HL-60 (cell line): ENCODE data around the gene ZBTB32.

Experiments
- DNase-seq, 2 experiments: peaks; one replicate each; pipeline ENCODE4 v3.0.0-alpha.2; 2010 to 2020; ENCODE audit warnings: low read depth in 1 of 2, low spot score in 1 of 2
- H3K27ac ChIP-seq: fragments of 250-450 bp; sonication (Bioruptor Pico); replicated peaks from 2 replicates; pipeline ENCODE4 v1.5.1; 2020; ENCODE audit warnings: mild to moderate bottlenecking, moderate library complexity
- H3K27me3 ChIP-seq: fragments of 250-450 bp; sonication (Bioruptor Pico); 2 replicates; pipeline ENCODE4 v1.5.1; 2021; ENCODE audit warnings: mild to moderate bottlenecking, moderate library complexity; ENCODE audit not compliant: insufficient read depth, poor library complexity, severe bottlenecking
- H3K4me3 ChIP-seq: replicated peaks from 2 replicates; pipeline ENCODE4 v1.5.1; 2011; ENCODE audit warnings: mild to moderate bottlenecking, control low read depth, low read length; ENCODE audit not compliant: insufficient read depth
- CTCF ChIP-seq: IDR thresholded peaks from one replicate; pipeline ENCODE4 v1.5.1; 2011; ENCODE audit warnings: low read length, control low read depth, inconsistent platforms; ENCODE audit not compliant: insufficient read depth
- GABPA ChIP-seq: IDR thresholded peaks from 2 replicates; pipeline ENCODE4 v1.6.1; 2012; ENCODE audit warnings: low read depth
- POLR2AphosphoS5 ChIP-seq: IDR thresholded peaks from 2 replicates; pipeline ENCODE4 v1.6.1; 2012; ENCODE audit warnings: low read depth
- REST ChIP-seq: IDR thresholded peaks from 2 replicates; pipeline ENCODE4 v1.6.1; 2012; ENCODE audit warnings: low read depth; ENCODE audit not compliant: insufficient replicate concordance
- SPI1 ChIP-seq: IDR thresholded peaks from 2 replicates; pipeline ENCODE4 v1.6.1; 2012; ENCODE audit warnings: low read depth, mild to moderate bottlenecking, borderline replicate concordance

The ZBTB32 gene

DNA sequence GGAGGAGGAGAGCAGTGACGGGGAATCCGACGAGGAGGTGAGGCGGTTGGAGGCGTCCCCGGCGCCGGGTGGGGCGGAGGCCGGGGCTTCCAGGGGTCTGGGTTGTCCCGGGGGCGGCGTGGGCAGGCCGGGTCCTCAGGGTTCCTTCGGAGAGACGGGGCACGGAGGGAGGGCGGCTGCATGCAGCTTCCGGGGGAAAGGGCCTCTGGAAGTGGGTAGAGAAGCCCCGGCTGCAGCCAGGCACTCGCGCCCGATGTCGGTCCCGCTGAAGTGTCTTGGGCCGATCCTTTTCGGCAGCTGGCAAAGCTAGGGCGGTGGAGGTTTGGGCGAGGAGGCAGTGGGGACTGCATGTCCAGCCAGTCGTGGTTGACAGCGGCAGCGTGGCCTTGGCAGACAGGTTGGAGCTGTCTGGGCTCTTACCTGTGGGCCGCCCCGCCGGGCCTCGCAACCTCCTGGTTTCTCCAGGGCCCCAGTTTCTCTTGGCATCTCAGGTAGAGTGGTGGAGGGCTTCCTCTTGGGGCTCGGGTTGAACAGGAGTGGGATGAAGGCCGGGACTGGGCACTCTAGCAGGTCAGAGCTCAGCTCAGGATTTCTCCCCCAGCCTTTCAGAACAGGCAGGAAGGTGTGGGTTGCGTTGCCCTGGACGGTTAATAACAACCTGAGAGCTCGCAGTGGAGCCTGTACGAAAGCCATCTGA lies 14.1 kb downstream of the ZBTB32 start:
- Histone ChIP-seq H3K4me3 (peak overlapping the region; percentile 93), H3K27ac (peak overlapping the region; percentile 69), H3K27me3 (no peaks in the 10 kb centered on the region)
- DNase-seq = peak in 1 of 2 experiments; percentile 35
- TF ChIP-seq POLR2AphosphoS5 = peak; percentile 35; the same call in 1 of the 2 replicates
- no peak for TF ChIP-seq CTCF

- no peak for TF ChIP-seq GABPA
- TF ChIP-seq REST = no peak
- TF ChIP-seq CTCF = no peak
- no peak for TF ChIP-seq SPI1
- no peak for TF ChIP-seq POLR2AphosphoS5
- DNase-seq = no peak
- no peaks in the 10 kb centered on the region for H3K27me3 ChIP-seq
- no peak overlapping the region for H3K27ac ChIP-seq
- no peak overlapping the region for H3K4me3 ChIP-seq
Measured at GRCh38 chr19:35719402-35720162, 15.2 kb downstream of the ZBTB32 start.

- TF ChIP-seq REST = no peak
- no peaks in the 10 kb centered on the region for H3K27me3 ChIP-seq
- no peak overlapping the region for H3K4me3 ChIP-seq
- DNase-seq = no peak
- H3K27ac ChIP-seq = no peak overlapping the region
Measured at GRCh38 chr19:35720163-35720524, 15.8 kb downstream of the ZBTB32 start.

- H3K27ac ChIP-seq = no peak overlapping the region
- DNase-seq = no peak
- H3K4me3 ChIP-seq = no peak overlapping the region
- H3K27me3 ChIP-seq = no peaks in the 10 kb centered on the region
- TF ChIP-seq CTCF (no peak), REST (no peak), GABPA (no peak), SPI1 (no peak), POLR2AphosphoS5 (no peak)
Measured at GRCh38 chr19:35720648-35721047, 16.3 kb downstream of the ZBTB32 start.
